ENCODE measurements around the gene NFASC.

The NFASC gene

GRCh38 chr1:204989266-204990058, 118.8 kb downstream of the NFASC start:
- no peak for DNase-seq

DNA sequence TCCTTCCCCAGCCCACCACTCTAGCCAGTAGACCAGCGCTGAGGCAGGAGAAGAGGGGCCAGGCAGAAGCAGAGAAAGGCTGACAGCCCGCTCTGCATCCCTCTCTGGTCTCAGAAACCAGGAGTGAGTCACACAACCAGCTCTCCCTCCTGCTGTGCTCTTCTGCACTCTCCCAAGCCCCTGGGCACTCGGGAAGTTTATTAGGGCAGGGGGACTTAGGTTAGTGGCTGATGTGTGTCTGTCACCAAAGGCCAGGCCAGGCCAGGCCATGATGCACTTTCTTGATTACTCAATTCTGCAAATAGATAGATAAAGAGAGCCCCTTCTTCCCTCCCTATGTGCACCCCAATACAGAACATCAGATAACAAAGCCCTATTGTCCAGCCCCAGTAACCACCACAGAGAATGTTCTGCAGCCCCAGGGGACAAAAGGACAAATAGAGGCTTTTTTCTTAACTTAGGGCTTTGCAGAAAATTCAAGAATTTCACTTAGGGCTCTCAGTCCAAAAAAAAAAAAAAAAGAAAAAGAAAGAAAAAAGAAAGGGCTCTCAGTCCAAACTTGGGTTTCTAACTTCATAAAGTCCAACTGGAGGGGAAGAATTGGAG, 119.5 kb downstream of the NFASC start:
- no peak for DNase-seq

- no peak for DNase-seq
Measured at GRCh38 chr1:204990721-204991341, 120.2 kb downstream of the NFASC start.

- DNase-seq: no peak
Measured at GRCh38 chr1:204991342-204991844, 120.7 kb downstream of the NFASC start.

DNA sequence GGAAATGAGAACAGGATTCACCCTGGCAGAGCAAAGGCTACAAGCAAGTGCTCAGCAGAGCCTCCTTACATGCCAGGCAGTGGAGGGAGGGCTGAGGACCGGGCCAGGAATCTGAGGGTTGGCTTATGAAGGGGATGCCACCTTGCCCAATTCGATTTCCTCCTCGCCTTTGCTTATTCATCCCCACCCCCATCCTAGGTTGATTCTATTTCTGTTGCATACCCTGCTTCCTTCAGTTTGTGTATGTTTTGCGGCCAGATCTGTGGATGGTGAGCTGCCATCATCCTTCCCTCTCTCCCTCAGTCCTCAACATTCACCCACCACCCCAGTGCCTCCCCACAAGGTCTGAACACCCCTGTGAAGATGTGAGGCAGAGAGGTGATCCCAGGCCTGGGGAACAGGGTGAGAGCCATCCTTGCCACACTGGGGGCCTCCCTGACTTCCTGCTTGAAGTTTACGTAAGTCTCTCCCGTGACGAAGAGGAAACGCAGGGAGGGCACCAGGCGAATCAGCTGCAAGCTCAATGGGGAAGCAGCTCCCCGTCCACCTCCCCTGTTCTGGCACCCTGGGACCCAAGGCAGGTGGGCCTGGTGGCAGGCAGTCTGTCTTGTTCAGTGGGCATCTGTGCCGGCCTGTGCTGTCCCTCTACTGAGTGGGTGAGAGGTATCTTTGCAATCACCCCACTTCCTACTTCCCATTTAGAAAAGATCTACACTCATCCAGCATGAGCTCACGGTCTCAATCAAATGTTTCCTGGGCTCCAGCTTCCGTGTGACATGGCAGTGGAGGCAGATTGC, 121.7 kb downstream of the NFASC start:
- DNase-seq: no peak

- DNase-seq: no peak
Measured at GRCh38 chr1:204992998-204993314, 122.3 kb downstream of the NFASC start.

DNA sequence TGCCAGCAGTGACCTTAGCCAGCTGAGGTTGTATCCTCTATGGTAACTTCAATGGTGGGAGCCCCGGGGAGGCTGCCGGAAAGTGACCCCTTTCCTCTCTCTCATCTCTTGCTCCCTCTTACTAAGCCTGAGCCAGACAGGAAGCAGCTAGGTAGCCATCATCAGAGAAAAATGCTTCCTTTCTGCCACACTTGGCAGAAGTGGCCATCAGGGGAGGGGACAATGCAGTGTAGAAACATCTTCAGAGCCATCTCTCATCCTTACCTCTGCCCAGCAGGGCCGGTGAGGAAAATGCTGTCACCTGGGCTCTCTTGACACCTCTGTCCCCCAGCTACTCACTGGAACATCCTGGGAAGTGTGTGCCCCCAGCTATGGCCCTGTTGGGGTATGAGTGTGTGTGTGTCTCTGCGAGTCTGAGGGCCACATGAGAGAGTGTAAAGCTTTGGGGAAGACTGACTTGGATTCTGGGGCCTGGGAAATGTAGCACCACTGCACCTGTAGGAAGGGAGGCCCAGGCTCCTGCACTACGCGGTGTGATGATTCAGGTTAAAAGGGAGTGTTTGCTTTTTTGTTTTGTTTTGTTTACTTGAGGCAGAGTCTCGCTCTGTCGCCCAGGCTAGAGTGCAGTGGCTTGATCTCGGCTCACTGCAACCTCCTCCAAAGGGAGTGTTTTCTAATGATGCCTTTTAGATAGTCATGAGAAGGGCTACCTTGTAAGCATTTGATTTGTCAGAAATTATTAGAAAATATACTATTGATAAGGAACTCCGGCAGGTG, 123.6 kb downstream of the NFASC start:
- DNase-seq: no peak

DNA sequence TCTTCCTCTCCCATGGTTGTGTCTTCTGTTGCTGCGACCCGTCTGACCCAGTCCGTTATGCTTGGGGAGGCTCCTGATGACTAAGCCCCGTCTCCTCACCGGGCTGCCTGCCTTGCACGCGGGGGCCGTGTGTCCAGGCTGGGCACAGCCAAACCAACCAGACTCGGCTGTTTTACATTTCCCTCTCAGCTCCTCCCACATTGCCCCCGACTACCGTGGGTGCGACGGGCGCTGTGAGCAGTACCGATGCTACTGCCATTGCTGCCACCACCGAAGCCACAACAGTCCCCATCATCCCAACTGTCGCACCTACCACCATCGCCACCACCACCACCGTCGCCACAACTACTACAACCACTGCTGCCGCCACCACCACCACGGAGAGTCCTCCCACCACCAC, 126.3 kb downstream of the NFASC start:
- no peak for DNase-seq

DNA sequence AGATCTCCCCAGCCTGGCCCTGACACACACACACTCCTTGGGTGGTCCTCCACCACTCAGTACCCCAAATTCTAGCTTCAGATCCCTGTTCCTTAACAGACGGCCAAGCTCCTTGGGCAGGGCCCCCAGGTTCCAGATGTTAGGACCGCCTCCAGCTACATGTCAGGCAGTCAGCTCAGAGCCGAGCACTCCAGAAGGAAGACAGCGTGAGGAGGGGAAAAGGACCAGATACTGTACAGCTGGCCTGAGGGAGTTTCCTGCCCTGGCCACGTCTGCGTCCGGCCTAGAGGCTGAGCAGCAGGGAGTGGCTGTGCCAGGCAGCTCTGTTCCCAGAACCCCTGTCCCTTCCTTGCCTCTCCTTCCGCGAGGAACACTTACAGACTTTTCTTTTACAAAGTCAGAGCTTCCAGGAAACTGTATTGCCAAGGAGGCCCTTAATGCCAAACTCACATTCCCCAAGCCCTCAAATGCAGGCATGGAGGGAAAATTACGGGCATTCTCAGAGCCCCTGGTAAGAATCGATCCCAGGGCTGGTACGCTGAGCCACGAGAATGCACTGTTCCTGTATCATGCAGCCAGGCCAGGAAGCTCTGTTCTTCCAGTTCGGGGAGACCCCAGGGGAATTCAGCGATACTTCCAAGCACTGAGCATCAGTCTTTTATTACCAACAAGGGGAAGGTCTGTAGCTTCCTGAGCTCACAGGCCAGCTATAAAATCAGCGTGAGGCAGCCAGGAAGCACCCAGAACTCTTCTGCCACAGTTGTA, 127.1 kb downstream of the NFASC start:
- no peak for DNase-seq

DNA sequence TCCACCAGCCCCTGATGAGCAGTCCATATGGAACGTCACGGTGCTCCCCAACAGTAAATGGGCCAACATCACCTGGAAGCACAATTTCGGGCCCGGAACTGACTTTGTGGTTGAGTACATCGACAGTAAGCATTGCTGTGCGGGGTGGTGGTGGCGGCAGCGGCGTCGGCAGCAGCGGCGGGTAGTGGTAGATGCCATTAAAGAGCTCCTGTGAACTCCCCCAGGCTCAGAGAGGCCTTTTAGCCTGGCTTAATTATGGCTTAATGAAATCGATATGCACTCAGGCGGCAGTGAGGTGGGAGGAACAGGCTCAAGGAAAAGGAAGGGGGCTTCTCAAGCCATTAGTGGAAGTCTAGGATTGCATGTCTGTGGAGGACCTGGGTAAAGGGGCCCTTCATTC, 130.5 kb downstream of the NFASC start:
- DNase-seq: peak; percentile 65

- DNase-seq: no peak
Measured at GRCh38 chr1:205002705-205003104, 132.0 kb downstream of the NFASC start.

- peak; percentile 80 for DNase-seq
Measured at GRCh38 chr1:205003358-205004131, 132.9 kb downstream of the NFASC start.

GRCh38 chr1:205004351-205004750, 133.7 kb downstream of the NFASC start:
- no peak for DNase-seq

DNA sequence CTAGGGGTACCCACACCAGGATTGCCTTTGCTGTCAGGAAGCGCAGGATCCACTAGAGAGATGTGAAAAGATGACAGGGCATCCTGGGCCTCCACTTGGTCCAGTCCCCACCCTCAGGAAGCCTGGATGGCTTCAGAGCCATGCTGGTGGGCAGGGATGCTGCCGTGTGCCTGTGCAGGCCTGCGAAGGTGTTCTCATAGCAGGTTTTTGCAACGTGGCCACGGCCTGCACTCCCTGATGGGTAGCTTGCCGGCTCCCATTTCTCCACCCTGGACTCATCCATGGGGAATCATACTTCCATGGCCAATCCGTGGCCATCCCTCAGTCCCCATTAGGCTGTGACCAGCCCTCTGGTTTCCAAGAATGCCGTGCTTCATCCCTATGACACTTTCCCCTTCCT, 138.2 kb downstream of the NFASC start:
- no peak for DNase-seq

GRCh38 chr1:205009670-205010069, 139.0 kb downstream of the NFASC start:
- peak; percentile 95 for DNase-seq

- no peak for DNase-seq
Measured at GRCh38 chr1:205012391-205013140, 141.9 kb downstream of the NFASC start.

GRCh38 chr1:205013683-205014367, 143.2 kb downstream of the NFASC start:
- no peak for DNase-seq

DNA sequence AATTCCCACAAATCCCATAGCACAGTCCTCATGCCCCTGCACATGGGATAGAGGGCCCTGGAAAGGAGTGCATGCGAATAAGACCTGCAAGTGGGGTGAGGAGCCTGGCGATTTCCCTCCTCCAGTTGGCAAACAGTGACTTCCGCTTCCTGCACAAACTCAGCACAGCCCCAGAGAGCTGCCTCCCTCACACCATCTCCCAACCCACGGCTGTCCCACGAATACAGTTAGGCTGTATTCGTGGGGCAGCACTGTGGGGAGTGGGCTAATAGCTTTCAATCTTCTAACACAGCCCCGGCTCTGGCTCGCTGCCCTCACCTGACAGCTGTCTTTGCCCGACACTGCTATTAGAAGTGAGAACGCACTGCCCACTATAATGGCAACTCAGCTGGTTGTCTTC, 144.1 kb downstream of the NFASC start:
- no peak for DNase-seq

DNA sequence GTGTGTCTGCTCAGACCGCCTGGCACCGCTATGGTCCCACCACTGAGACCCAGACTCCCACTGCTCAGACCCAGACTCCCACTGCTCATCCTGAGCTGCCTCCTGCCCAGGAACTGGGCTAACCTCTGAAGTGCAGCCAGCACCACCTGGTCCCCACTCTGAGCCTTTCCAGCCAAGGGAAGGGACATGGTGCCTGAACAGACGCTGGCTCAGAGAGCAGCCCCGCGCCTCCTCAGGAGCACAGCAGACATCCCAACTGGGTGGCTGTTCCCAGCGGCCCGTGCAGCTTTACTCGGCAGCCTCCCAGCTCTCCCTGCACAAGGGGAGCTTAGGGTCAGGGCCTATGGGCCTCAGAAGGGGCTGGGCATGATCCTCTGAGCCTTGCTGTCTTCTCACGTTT, 144.6 kb downstream of the NFASC start:
- DNase-seq: peak; percentile 42

GRCh38 chr1:205016075-205016474, 145.4 kb downstream of the NFASC start:
- no peak for DNase-seq
